HEK293T (cell line): ENCODE data around the gene ATXN3.

Experiments
- BHLHE40 ChIP-seq: fragments of 450-650 bp; IDR thresholded peaks from 2 replicates; pipeline ENCODE4 v1.6.1; 2016; ENCODE audit warnings: mild to moderate bottlenecking, moderate library complexity, borderline replicate concordance
- CTBP1 ChIP-seq: fragments of 450-650 bp; IDR thresholded peaks from 2 replicates; pipeline ENCODE4 v1.6.1; 2016; ENCODE audit warnings: borderline replicate concordance
- ELF4 ChIP-seq: fragments of 450-650 bp; IDR thresholded peaks from 2 replicates; pipeline ENCODE4 v1.6.1; 2017; ENCODE audit warnings: antibody characterized with exemption
- FOXK2 ChIP-seq: fragments of 450-650 bp; IDR thresholded peaks from 2 replicates; pipeline ENCODE4 v1.6.1; 2016; ENCODE audit warnings: mild to moderate bottlenecking
- FOXM1 ChIP-seq: fragments of 450-650 bp; IDR thresholded peaks from 2 replicates; pipeline ENCODE4 v1.6.1; 2017; ENCODE audit warnings: mild to moderate bottlenecking, borderline replicate concordance
- HDGF ChIP-seq: fragments of 450-650 bp; IDR thresholded peaks from 2 replicates; pipeline ENCODE4 v1.6.1; 2017; ENCODE audit warnings: antibody characterized with exemption, borderline replicate concordance
- L3MBTL2 ChIP-seq: fragments of 450-650 bp; conservative IDR thresholded peaks from 2 replicates; pipeline ENCODE4 v1.6.1; 2016; ENCODE audit warnings: mild to moderate bottlenecking
- NFRKB ChIP-seq: fragments of 450-650 bp; IDR thresholded peaks from 2 replicates; pipeline ENCODE4 v1.6.1; 2016; ENCODE audit warnings: mild to moderate bottlenecking, moderate library complexity
- SP1 ChIP-seq: fragments of 450-650 bp; IDR thresholded peaks from 2 replicates; pipeline ENCODE4 v1.6.1; 2017
- TARDBP ChIP-seq: fragments of 450-650 bp; IDR thresholded peaks from 2 replicates; pipeline ENCODE4 v1.6.1; 2016

DNA sequence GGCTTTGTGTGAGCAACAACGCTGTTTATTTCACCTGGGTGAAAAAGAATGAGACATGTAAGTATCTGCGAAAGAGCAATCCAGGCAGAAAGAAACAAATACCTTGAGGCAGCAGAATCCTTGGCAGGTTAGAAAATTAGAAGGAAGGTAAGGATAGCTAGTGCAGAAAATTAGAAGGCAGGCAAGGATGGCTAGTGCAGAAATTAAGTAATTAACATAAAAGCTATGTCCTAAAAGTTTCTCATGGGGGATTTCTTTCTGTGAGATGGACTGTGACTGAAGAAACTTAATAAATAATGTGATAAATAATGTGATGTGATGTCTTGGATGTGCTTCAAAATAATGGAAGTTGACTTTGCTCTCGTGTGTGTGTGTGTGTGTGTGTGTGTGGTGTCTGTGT is 56.6 kb downstream of the ATXN3 start:
- no peak for TF ChIP-seq L3MBTL2
- no peak for TF ChIP-seq TARDBP
- TF ChIP-seq BHLHE40: no peak
- no peak for TF ChIP-seq HDGF
- TF ChIP-seq SP1: no peak
- no peak for TF ChIP-seq FOXK2
- no peak for TF ChIP-seq NFRKB
- no peak for TF ChIP-seq ELF4
- TF ChIP-seq FOXM1: no peak
- TF ChIP-seq CTBP1: no peak
